ENCODE data around the gene SDHA. TPM values are rescaled to one million over a fixed set of nuclear protein-coding genes. Genes with fewer than 3 reads are reported as not detected.
"Not testable (repeated sequence)": the region's sequence is repeated elsewhere in the genome, so short reads cannot be mapped to it uniquely, and the experiment has no call there.

The SDHA gene
- total RNA-seq, 3 donors from 2014 or later: 73.1 to 120 (median 104) TPM

- Mint-ChIP-seq H3K27me3 (ENCODE audit: low read depth) (peaks cover 17% of the 10 kb centered on the region), H3K4me3 (no peak overlapping the region), H3K36me3 (ENCODE audit: insufficient read depth) (no peaks in the 10 kb centered on the region), H3K4me1 (ENCODE audit: low read depth) (peaks cover 4% of the 10 kb centered on the region), H3K9me3 (no peaks in the 10 kb centered on the region)
- peak; percentile 27 to 28 for ATAC-seq
- DNase-seq: no peak
These were observed 27.6 kb upstream of the SDHA start for GRCh38 chr5:190366-191035.

- H3K4me3 Mint-ChIP-seq: no peak within 1 kb of the TSS
- no peaks in the 10 kb centered on the region for H3K9me3 Mint-ChIP-seq
- H3K36me3 Mint-ChIP-seq (ENCODE audit: insufficient read depth): no peaks in the 10 kb centered on the region
- peak in 1 of 2 donors; percentile 16 for ATAC-seq
- peaks cover 17% of the 10 kb centered on the region for H3K27me3 Mint-ChIP-seq (ENCODE audit: low read depth)
- DNase-seq: no peak
- peaks cover 4% of the 10 kb centered on the region for H3K4me1 Mint-ChIP-seq (ENCODE audit: low read depth)
These were observed 26.8 kb upstream of the SDHA start, which contains the start of gene LRRC14B for GRCh38 chr5:191036-191948. Gene LRRC14B, plus strand, starts transcription at chr5:191495. Its CDS starts 44 bp downstream, at chr5:191539.

- no peaks in the 10 kb centered on the region for H3K9me3 Mint-ChIP-seq
- no peaks in the 10 kb centered on the region for H3K36me3 Mint-ChIP-seq (ENCODE audit: insufficient read depth)
- no peak overlapping the region for H3K4me3 Mint-ChIP-seq
- ATAC-seq (no peak), DNase-seq (no peak)
- peaks cover 17% of the 10 kb centered on the region for H3K27me3 Mint-ChIP-seq (ENCODE audit: low read depth)
- peaks cover 4% of the 10 kb centered on the region for H3K4me1 Mint-ChIP-seq (ENCODE audit: low read depth)
These were observed 26.0 kb upstream of the SDHA start for GRCh38 chr5:191949-192690.

GRCh38 chr5:192691-192969, 25.5 kb upstream of the SDHA start:
- Mint-ChIP-seq H3K27me3 (ENCODE audit: low read depth) (peaks cover 17% of the 10 kb centered on the region), H3K4me1 (ENCODE audit: low read depth) (peaks cover 4% of the 10 kb centered on the region), H3K36me3 (ENCODE audit: insufficient read depth) (no peaks in the 10 kb centered on the region), H3K9me3 (no peaks in the 10 kb centered on the region), H3K4me3 (no peak overlapping the region)
- ATAC-seq (no peak), DNase-seq (no peak)

- H3K36me3 Mint-ChIP-seq (ENCODE audit: insufficient read depth): no peaks in the 10 kb centered on the region
- no peak overlapping the region for H3K4me3 Mint-ChIP-seq
- DNase-seq (no peak), ATAC-seq (no peak)
- H3K4me1 Mint-ChIP-seq (ENCODE audit: low read depth): peaks cover 4% of the 10 kb centered on the region
- H3K27me3 Mint-ChIP-seq (ENCODE audit: low read depth): peaks cover 17% of the 10 kb centered on the region
- H3K9me3 Mint-ChIP-seq: no peaks in the 10 kb centered on the region
These were observed 24.9 kb upstream of the SDHA start for GRCh38 chr5:192970-193831.

GRCh38 chr5:194102-194501, 24.0 kb upstream of the SDHA start:
- no peaks in the 10 kb centered on the region for H3K9me3 Mint-ChIP-seq
- H3K27me3 Mint-ChIP-seq (ENCODE audit: low read depth): peaks cover 14% of the 10 kb centered on the region
- no peaks in the 10 kb centered on the region for H3K4me1 Mint-ChIP-seq (ENCODE audit: low read depth)
- no peak for DNase-seq
- ATAC-seq: no peak
- no peak overlapping the region for H3K4me3 Mint-ChIP-seq
- no peaks in the 10 kb centered on the region for H3K36me3 Mint-ChIP-seq (ENCODE audit: insufficient read depth)

- H3K36me3 Mint-ChIP-seq (ENCODE audit: insufficient read depth): no peaks in the 10 kb centered on the region
- DNase-seq (no peak), ATAC-seq (no peak)
- H3K4me1 Mint-ChIP-seq (ENCODE audit: low read depth): no peaks in the 10 kb centered on the region
- no peak overlapping the region for H3K4me3 Mint-ChIP-seq
- peaks cover 14% of the 10 kb centered on the region for H3K27me3 Mint-ChIP-seq (ENCODE audit: low read depth)
- H3K9me3 Mint-ChIP-seq: no peaks in the 10 kb centered on the region
These were observed 23.4 kb upstream of the SDHA start for GRCh38 chr5:194603-195209.

GRCh38 chr5:195401-196160, 22.5 kb upstream of the SDHA start:
- H3K4me3 Mint-ChIP-seq: no peak overlapping the region
- DNase-seq: no peak
- H3K9me3 Mint-ChIP-seq: no peaks in the 10 kb centered on the region
- ATAC-seq: no peak
- no peaks in the 10 kb centered on the region for H3K36me3 Mint-ChIP-seq (ENCODE audit: insufficient read depth)
- no peaks in the 10 kb centered on the region for H3K4me1 Mint-ChIP-seq (ENCODE audit: low read depth)
- H3K27me3 Mint-ChIP-seq (ENCODE audit: low read depth): peaks cover 9% of the 10 kb centered on the region

- DNase-seq (no peak), ATAC-seq (no peak)
- H3K27me3 Mint-ChIP-seq (ENCODE audit: low read depth): peaks cover 7% of the 10 kb centered on the region
- H3K4me1 Mint-ChIP-seq (ENCODE audit: low read depth): no peaks in the 10 kb centered on the region
- H3K4me3 Mint-ChIP-seq: no peak overlapping the region
- H3K36me3 Mint-ChIP-seq (ENCODE audit: insufficient read depth): peaks cover 2% of the 10 kb centered on the region
- no peaks in the 10 kb centered on the region for H3K9me3 Mint-ChIP-seq
These were observed 21.8 kb upstream of the SDHA start for GRCh38 chr5:196350-196749.

- not testable (repeated sequence) for H3K4me1 Mint-ChIP-seq (ENCODE audit: low read depth); ATAC-seq; H3K36me3 Mint-ChIP-seq (ENCODE audit: insufficient read depth); DNase-seq; H3K27me3 Mint-ChIP-seq (ENCODE audit: low read depth); H3K9me3 Mint-ChIP-seq; H3K4me3 Mint-ChIP-seq
These were observed 21.1 kb upstream of the SDHA start for GRCh38 chr5:197031-197430.

- Mint-ChIP-seq H3K27me3 (ENCODE audit: low read depth) (no peaks in the 10 kb centered on the region), H3K4me1 (ENCODE audit: low read depth) (no peaks in the 10 kb centered on the region), H3K9me3 (no peaks in the 10 kb centered on the region), H3K36me3 (ENCODE audit: insufficient read depth) (peaks cover 5% of the 10 kb centered on the region), H3K4me3 (no peak overlapping the region)
- DNase-seq (no peak), ATAC-seq (no peak)
These were observed 20.1 kb upstream of the SDHA start for GRCh38 chr5:197892-198489.

- Mint-ChIP-seq H3K4me1 (ENCODE audit: low read depth) (no peaks in the 10 kb centered on the region), H3K9me3 (no peaks in the 10 kb centered on the region), H3K4me3 (no peak overlapping the region), H3K36me3 (ENCODE audit: insufficient read depth) (peaks cover 5% of the 10 kb centered on the region), H3K27me3 (ENCODE audit: low read depth) (no peaks in the 10 kb centered on the region)
- no peak for ATAC-seq
- DNase-seq: no peak
These were observed 19.5 kb upstream of the SDHA start for GRCh38 chr5:198516-199196.

Measured in activated T-cell treated with anti-CD3 and anti-CD28 coated beads, Interleukin-2, amount 50 U/mL, for 4 hours (primary cell).